ENCODE data around the gene PIGU. TPM values are rescaled to one million over a fixed set of nuclear protein-coding genes. Genes with fewer than 3 reads are reported as not detected.

The PIGU gene
- total RNA-seq, 1 experiment from 2014 or later: 25.0 TPM

DNA sequence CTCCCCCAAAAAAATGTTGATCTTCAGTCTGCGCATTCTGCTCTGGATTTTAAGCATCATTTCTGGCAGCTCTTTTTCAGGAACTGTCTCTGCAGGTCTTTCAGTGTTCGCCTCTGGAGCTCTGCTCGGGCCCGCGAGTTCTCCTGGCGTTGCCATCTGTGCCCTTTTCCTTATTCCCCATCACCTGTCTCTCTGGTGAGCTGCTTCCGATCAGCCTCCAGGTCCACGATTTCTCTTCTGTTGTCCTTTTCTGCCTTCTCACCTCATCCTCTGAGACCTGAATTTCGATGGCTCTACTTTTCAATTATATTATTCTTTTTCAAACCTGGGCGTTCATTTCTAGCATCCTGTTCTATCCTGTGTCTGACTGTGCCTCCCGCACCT is 119.0 kb downstream of the PIGU start:
- H3K4me3 ChIP-seq: no peak overlapping the region
- BruUV-seq (replicated peaks): no TSS peak
- ChIA-PET CTCF (interaction anchor here (0.6 to 0.7 kb wide), 2 partner anchors 248 to 788 kb away, joined by 3 to 5 read pairs; no protein-coding TSS in a partner anchor), POLR2A (ENCODE audit: unreplicated experiment) (no interaction called here)
- H3K4me1 ChIP-seq (replicated peaks; ENCODE audit: insufficient read depth): no peaks in the 10 kb centered on the region
- H3F3A ChIP-seq (ENCODE audit: insufficient read depth, low read depth): no peaks in the 10 kb centered on the region; the same call in 1 of the 2 replicates
- H4K20me1 ChIP-seq (ENCODE audit: insufficient read depth): no peaks in the 10 kb centered on the region
- H3K9me2 ChIP-seq (ENCODE audit: insufficient read depth): no peaks in the 10 kb centered on the region
- H3K27ac ChIP-seq: no peak overlapping the region
- H3K27me3 ChIP-seq (ENCODE audit: insufficient read depth, low read depth): no peaks in the 10 kb centered on the region
- no peak overlapping the region for H3K4me2 ChIP-seq
- no peak overlapping the region for H2AFZ ChIP-seq
- H3K79me2 ChIP-seq (ENCODE audit: low read depth): no peaks in the 10 kb centered on the region
- H3K9me3 ChIP-seq (ENCODE audit: insufficient read depth, low read depth): no peaks in the 10 kb centered on the region
- H3K36me3 ChIP-seq (ENCODE audit: low read depth): no peaks in the 10 kb centered on the region
- TF ChIP-seq, protein P1, sequence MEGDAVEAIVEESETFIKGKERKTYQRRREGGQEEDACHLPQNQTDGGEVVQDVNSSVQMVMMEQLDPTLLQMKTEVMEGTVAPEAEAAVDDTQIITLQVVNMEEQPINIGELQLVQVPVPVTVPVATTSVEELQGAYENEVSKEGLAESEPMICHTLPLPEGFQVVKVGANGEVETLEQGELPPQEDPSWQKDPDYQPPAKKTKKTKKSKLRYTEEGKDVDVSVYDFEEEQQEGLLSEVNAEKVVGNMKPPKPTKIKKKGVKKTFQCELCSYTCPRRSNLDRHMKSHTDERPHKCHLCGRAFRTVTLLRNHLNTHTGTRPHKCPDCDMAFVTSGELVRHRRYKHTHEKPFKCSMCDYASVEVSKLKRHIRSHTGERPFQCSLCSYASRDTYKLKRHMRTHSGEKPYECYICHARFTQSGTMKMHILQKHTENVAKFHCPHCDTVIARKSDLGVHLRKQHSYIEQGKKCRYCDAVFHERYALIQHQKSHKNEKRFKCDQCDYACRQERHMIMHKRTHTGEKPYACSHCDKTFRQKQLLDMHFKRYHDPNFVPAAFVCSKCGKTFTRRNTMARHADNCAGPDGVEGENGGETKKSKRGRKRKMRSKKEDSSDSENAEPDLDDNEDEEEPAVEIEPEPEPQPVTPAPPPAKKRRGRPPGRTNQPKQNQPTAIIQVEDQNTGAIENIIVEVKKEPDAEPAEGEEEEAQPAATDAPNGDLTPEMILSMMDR (conservative IDR thresholded peaks at IDR 0.05): no peak
- TF ChIP-seq EZH2 (IDR thresholded peaks at IDR 0.05; ENCODE audit: low read depth): no peak
- DNase-seq: no peak
- intact Hi-C loops (cut with micrococcal nuclease; ENCODE audit: unreplicated experiment): no loop called here

DNA sequence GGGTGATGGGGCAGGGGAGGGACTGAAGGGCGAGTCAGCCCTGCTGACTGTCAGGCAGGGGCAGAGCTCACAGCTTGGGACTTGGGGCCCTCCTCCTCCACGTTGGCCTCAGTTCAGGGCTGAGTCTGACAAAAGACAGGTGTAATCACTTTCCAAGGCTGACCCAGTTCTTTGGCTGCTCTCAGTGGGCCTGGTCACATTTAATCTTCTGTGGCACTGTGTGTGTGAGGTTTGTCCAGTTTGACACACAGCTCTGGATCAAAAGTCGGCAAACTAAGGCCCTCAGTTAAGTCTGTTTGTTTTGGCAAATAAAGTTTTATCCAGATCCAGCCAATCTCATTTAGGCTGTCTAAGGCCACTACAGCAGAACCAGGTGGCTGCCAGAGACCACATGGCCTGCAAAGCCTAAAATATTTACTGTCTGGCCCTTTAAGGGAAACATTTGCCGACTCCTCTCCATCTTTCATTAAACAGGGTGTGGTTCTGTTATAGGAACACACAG is 123.5 kb downstream of the PIGU start:
- Histone ChIP-seq H3K27me3 (ENCODE audit: insufficient read depth, low read depth) (no peaks in the 10 kb centered on the region), H3K4me1 (replicated peaks; ENCODE audit: insufficient read depth) (peaks cover 6% of the 10 kb centered on the region; the same call in 1 of the 2 replicates), H3K9me2 (ENCODE audit: insufficient read depth) (no peaks in the 10 kb centered on the region), H2AFZ (no peak overlapping the region), H3K36me3 (ENCODE audit: low read depth) (no peaks in the 10 kb centered on the region), H3K4me2 (no peak overlapping the region), H3F3A (ENCODE audit: insufficient read depth, low read depth) (no peaks in the 10 kb centered on the region; the same call in 1 of the 2 replicates), H4K20me1 (ENCODE audit: insufficient read depth) (no peaks in the 10 kb centered on the region), H3K79me2 (ENCODE audit: low read depth) (no peaks in the 10 kb centered on the region), H3K4me3 (no peak overlapping the region), H3K27ac (no peak overlapping the region), H3K9me3 (ENCODE audit: insufficient read depth, low read depth) (no peaks in the 10 kb centered on the region)
- TF ChIP-seq, protein P1 (conservative IDR thresholded peaks at IDR 0.05): no peak
- TF ChIP-seq EZH2 (IDR thresholded peaks at IDR 0.05; ENCODE audit: low read depth): no peak
- no TSS peak for BruUV-seq (replicated peaks)
- no peak for DNase-seq
- CTCF ChIA-PET: no interaction called here
- POLR2A ChIA-PET (ENCODE audit: unreplicated experiment): no interaction called here
- intact Hi-C loops (cut with micrococcal nuclease; ENCODE audit: unreplicated experiment): no loop called here

DNA sequence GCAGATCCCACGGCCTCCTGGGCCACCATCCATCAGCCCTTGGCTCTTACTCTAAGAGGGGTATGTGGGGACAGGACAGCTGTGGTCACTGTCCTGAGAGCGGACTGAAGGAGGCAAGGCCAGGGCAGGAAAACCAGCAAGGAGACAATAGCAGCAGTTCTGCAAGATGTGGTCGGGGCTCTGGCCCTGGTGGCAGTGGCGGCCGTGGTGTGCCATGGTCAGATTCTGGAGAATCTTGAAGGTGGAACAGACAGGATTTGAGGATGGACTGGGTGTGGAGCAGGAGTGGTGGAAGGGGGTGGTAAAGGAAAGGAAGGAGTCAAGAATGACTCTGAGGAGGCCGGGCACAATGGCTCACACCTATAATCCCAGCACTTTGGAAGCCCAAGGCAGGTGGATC is 124.3 kb downstream of the PIGU start:
- intact Hi-C loops (cut with micrococcal nuclease; ENCODE audit: unreplicated experiment): no loop called here
- Histone ChIP-seq H3K9me3 (ENCODE audit: insufficient read depth, low read depth) (no peaks in the 10 kb centered on the region), H3K4me2 (no peak overlapping the region), H3K27ac (no peak overlapping the region), H3K4me1 (replicated peaks; ENCODE audit: insufficient read depth) (peaks cover 6% of the 10 kb centered on the region; the same call in 1 of the 2 replicates), H3K9me2 (ENCODE audit: insufficient read depth) (no peaks in the 10 kb centered on the region), H3K27me3 (ENCODE audit: insufficient read depth, low read depth) (no peaks in the 10 kb centered on the region), H3K36me3 (ENCODE audit: low read depth) (no peaks in the 10 kb centered on the region), H3K4me3 (no peak overlapping the region), H2AFZ (no peak overlapping the region), H4K20me1 (ENCODE audit: insufficient read depth) (no peaks in the 10 kb centered on the region), H3K79me2 (ENCODE audit: low read depth) (no peaks in the 10 kb centered on the region), H3F3A (ENCODE audit: insufficient read depth, low read depth) (no peaks in the 10 kb centered on the region)
- TF ChIP-seq, protein P1 (conservative IDR thresholded peaks at IDR 0.05): no peak
- no peak for TF ChIP-seq EZH2 (IDR thresholded peaks at IDR 0.05; ENCODE audit: low read depth)
- DNase-seq: no peak
- ChIA-PET POLR2A (ENCODE audit: unreplicated experiment) (interaction anchor here (0.7 kb wide), 1 partner anchor 789 kb away, joined by 3 read pairs; no protein-coding TSS in a partner anchor), CTCF (no interaction called here)
- no TSS peak for BruUV-seq (replicated peaks)
